K562 (cell line): ENCODE data around the gene ZNRF3. TPM values are rescaled to one million over a fixed set of nuclear protein-coding genes. Genes with fewer than 3 reads are reported as not detected.
A peak's percentile ranks its signal among the peaks of the same experiment; 100 is the strongest.

Experiments
- CEBPB ChIP-seq: fragments of 450-650 bp; IDR thresholded peaks from 2 replicates; pipeline ENCODE4 v1.6.1; 2016; ENCODE audit warnings: missing genetic modification characterization, missing compliant biosample characterization
- CTCF ChIP-seq, 3 experiments: IDR thresholded peaks in 2 of 3; conservative IDR thresholded peaks in 1 of 3; 2 replicates each; pipeline ENCODE4 v1.5.1; 2011 to 2012; ENCODE audit warnings: low read length in 3 of 3, mild to moderate bottlenecking in 3 of 3, control low read depth in 2 of 3, improper control_type of control experiment in 1 of 3, inconsistent platforms in 1 of 3, low read depth in 1 of 3, mixed read lengths in 1 of 3, moderate library complexity in 1 of 3; ENCODE audit not compliant: insufficient read depth in 2 of 3
- FOXM1 ChIP-seq, 2 experiments: fragments of 450-650 bp in 1 of 2; sonication (generic) in 1 of 2; formaldehyde crosslinking in 1 of 2; IDR thresholded peaks; 2 replicates each; pipeline versions ENCODE4 v1.6.1 to v1.9.0; 2017 to 2022; ENCODE audit warnings: low read depth in 2 of 2, mild to moderate bottlenecking in 2 of 2, missing genetic modification reagents in 1 of 2, moderate library complexity in 1 of 2
- PHF20 ChIP-seq: fragments of 450-650 bp; IDR thresholded peaks from 2 replicates; pipeline ENCODE4 v1.6.1; 2018; ENCODE audit not compliant: partially characterized antibody
- RAD21 ChIP-seq, 2 experiments: fragments of 250-450 bp in 1 of 2; fragments of 450-650 bp in 1 of 2; sonication (Bioruptor Pico) in 1 of 2; formaldehyde crosslinking in 1 of 2; IDR thresholded peaks in 1 of 2; conservative IDR thresholded peaks in 1 of 2; 2 replicates each; pipeline versions ENCODE4 v1.4.0 to v1.8.0; 2020 to 2022; ENCODE audit warnings: mild to moderate bottlenecking in 2 of 2, moderate library complexity in 1 of 2
- REST ChIP-seq, 2 experiments: fragments of 450-650 bp; formaldehyde crosslinking in 1 of 2; IDR thresholded peaks; 2 replicates each; pipeline versions ENCODE4 v1.4.0 to v1.6.1; 2014 to 2020; ENCODE audit warnings: mild to moderate bottlenecking in 2 of 2, borderline replicate concordance in 1 of 2, low read depth in 1 of 2
- STAG1 ChIP-seq: sonication (generic); formaldehyde crosslinking; IDR thresholded peaks from 2 replicates; pipeline ENCODE4 v1.5.0; 2020; ENCODE audit warnings: missing genetic modification reagents, borderline replicate concordance
- TEAD4 ChIP-seq, 2 experiments: sonication (generic) in 1 of 2; formaldehyde crosslinking in 1 of 2; IDR thresholded peaks; 2 replicates each; pipeline versions ENCODE4 v1.6.1 to v1.8.0; 2012 to 2022; ENCODE audit warnings: borderline replicate concordance in 1 of 2, inconsistent platforms in 1 of 2, low read length in 1 of 2, mild to moderate bottlenecking in 1 of 2, missing genetic modification reagents in 1 of 2
- ZNF282 ChIP-seq: sonication (generic); formaldehyde crosslinking; IDR thresholded peaks from 2 replicates; pipeline ENCODE4 v1.8.1; 2023; ENCODE audit warnings: missing genetic modification reagents
- polyA plus RNA-seq, 8 experiments: library from polyadenylated mRNA; depleted of rRNA in 4 of 8; stranded (reverse) in 5 of 8; unstranded in 3 of 8; fragments of >200 nt; fragmentation: Nextera tagmentation in 2 of 8; fragmentation: Illumina TruSeq in 1 of 8; extraction: Ambion mirVana in 2 of 8; extraction: Trizol in 1 of 8; gene quantifications; 2 replicates each; pipeline versions ENCODE4 v1.2.1 to v1.2.3, GENCODE V29; 2011 to 2014; ENCODE audit warnings: inconsistent platforms in 1 of 8, missing spikeins in 1 of 8
- total RNA-seq, 7 experiments: library from RNA; depleted of rRNA in 6 of 7; stranded (reverse); fragments of >200 nt in 6 of 7; fragmentation: Illumina TruSeq in 2 of 7; extraction: Trizol in 2 of 7; gene quantifications; 2 replicates each; pipeline versions ENCODE4 v1.2.1 to v1.2.3, GENCODE V29; 2011 to 2021; ENCODE audit warnings: low replicate concordance in 1 of 7

ZNRF3 gene
- total and polyA plus RNA-seq, 9 of the 15 experiments (the other 6 are each of a cell fraction or from before 2014, with no cell fraction given): 0.41 to 5.9 (median 1.7) TPM

- TF ChIP-seq TEAD4 (IDR thresholded peaks at IDR 0.05; ENCODE audit: low read length) (peak; percentile 44; the same call in 1 of the 2 replicates), TEAD4 (CRISPR knock-in tag; IDR thresholded peaks at IDR 0.05; ENCODE audit: borderline replicate concordance) (no peak), CEBPB (tag) (peak; percentile 56), FOXM1 (IDR thresholded peaks at IDR 0.05; ENCODE audit: low read depth) (no peak), FOXM1 (CRISPR knock-in tag; IDR thresholded peaks at IDR 0.05; ENCODE audit: low read depth) (no peak), CTCF (IDR thresholded peaks at IDR 0.05 in 2 of 3, conservative IDR thresholded peaks at IDR 0.05 in 1 of 3; ENCODE audit: insufficient read depth in 2 of 3, low read depth in 1 of 3, low read length in 3 of 3) (peak; percentile 70 to 83 (median 75)), STAG1 (CRISPR knock-in tag) (peak; percentile 40; the same call in 1 of the 2 replicates), PHF20 (no peak), ZNF282 (no peak), RAD21 (CRISPR knock-in tag; conservative IDR thresholded peaks at IDR 0.05 in 1 of 2, IDR thresholded peaks at IDR 0.05 in 1 of 2) (peak; percentile 68 to 90), REST (IDR thresholded peaks at IDR 0.05; ENCODE audit: borderline replicate concordance) (peak; percentile 84), REST (CRISPR knock-in tag; IDR thresholded peaks at IDR 0.05; ENCODE audit: low read depth) (no peak)
These were observed 27.8 kb upstream of the ZNRF3 start (continued) for GRCh38 chr22:28855355-28856094.
